Nephron (organoid): ENCODE results near the gene CFP.

Experiments
- H3K27ac Mint-ChIP-seq, 3 experiments: 2 replicates each; pipeline ENCODE4 v1.8.0; 2020; ENCODE audit warnings: mixed read lengths in 3 of 3, mild to moderate bottlenecking in 2 of 3, moderate library complexity in 1 of 3
- H3K27me3 Mint-ChIP-seq: 2 replicates; pipeline ENCODE4 v1.8.0; 2021; ENCODE audit warnings: low read depth, mild to moderate bottlenecking, moderate library complexity, mixed read lengths
- H3K36me3 Mint-ChIP-seq: 2 replicates; pipeline ENCODE4 v1.8.0; 2020; ENCODE audit warnings: low read depth, mixed read lengths
- H3K4me1 Mint-ChIP-seq: 2 replicates; pipeline ENCODE4 v1.8.0; 2020; ENCODE audit warnings: mixed read lengths
- H3K4me3 Mint-ChIP-seq, 3 experiments: 2 replicates each; pipeline ENCODE4 v1.8.0; 2020; ENCODE audit warnings: mild to moderate bottlenecking in 3 of 3, mixed read lengths in 3 of 3, moderate library complexity in 2 of 3
- H3K9me3 Mint-ChIP-seq: 2 replicates; pipeline ENCODE4 v1.8.0; 2020; ENCODE audit warnings: mixed read lengths
- CTCF ChIP-seq, 3 experiments: fragments of 200-600 bp; sonication (generic); IDR thresholded peaks; one replicate each; pipeline ENCODE4 v1.5.0; 2021; ENCODE audit warnings: antibody characterized with exemption in 3 of 3; ENCODE audit not compliant: unreplicated experiment in 3 of 3

The CFP gene

DNA sequence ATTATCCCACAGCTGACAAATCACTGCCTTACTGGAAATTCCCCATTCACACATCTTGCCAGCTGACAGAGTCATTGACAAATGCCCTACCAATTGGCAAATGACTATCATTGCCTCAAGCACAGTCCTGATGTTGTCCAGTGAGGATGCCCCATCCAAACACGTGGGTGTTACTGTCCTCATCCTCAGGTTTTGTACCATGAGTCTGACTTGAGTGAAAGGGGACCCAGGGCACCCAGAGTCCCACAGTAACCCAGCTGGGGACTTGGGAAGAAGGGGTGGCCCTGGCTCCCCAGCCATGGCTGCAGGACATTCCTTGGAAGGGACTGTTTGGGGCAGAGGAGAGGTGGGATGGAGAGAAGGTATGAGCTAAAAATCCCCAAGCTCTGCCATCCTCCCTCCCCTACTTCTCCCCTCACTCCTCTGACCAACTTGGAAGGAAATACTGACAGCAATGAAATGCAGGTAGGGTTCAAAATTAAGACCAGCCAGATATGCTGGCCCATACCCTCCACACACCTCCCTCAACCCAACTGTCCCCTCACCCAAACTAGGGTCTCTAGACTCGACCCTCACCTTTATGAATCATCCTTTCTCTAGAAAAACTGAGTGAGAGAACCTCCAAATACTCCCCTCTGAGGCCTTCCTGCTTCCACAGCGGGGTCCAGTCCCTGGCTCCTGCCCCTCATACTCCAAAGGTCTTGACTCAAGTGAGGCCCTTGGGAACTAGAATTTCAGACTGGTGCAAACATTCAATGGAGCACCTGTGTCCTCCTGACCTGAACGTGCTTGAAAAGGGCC, 42.4 kb downstream of the CFP start:
- Mint-ChIP-seq H3K9me3 (peaks cover 13% of the 10 kb centered on the region), H3K36me3 (no peaks in the 10 kb centered on the region), H3K27me3 (no peaks in the 10 kb centered on the region), H3K4me3 (no peak overlapping the region), H3K27ac (no peak overlapping the region), H3K4me1 (peaks cover 17% of the 10 kb centered on the region)
- no peak for TF ChIP-seq CTCF (IDR thresholded peaks at IDR 0.05; ENCODE audit: unreplicated experiment in 3 of 3)

GRCh38 chrX:47586043-47586787, 43.5 kb downstream of the CFP start:
- TF ChIP-seq CTCF (IDR thresholded peaks at IDR 0.05; ENCODE audit: unreplicated experiment in 3 of 3), result no peak
- Mint-ChIP-seq H3K27me3 (no peaks in the 10 kb centered on the region), H3K36me3 (no peaks in the 10 kb centered on the region), H3K4me1 (peaks cover 22% of the 10 kb centered on the region), H3K27ac (peak overlapping the region in 1 of 3 experiments; percentile 44), H3K9me3 (peaks cover 13% of the 10 kb centered on the region), H3K4me3 (peak overlapping the region in 2 of 3 experiments; percentile 24 to 36)

GRCh38 chrX:47585273-47585672, 44.5 kb downstream of the CFP start:
- Mint-ChIP-seq H3K36me3 (no peaks in the 10 kb centered on the region), H3K27ac (no peak overlapping the region), H3K27me3 (no peaks in the 10 kb centered on the region), H3K4me3 (no peak overlapping the region), H3K9me3 (peaks cover 13% of the 10 kb centered on the region), H3K4me1 (peaks cover 22% of the 10 kb centered on the region)
- TF ChIP-seq CTCF (IDR thresholded peaks at IDR 0.05; ENCODE audit: unreplicated experiment in 3 of 3), result no peak

DNA sequence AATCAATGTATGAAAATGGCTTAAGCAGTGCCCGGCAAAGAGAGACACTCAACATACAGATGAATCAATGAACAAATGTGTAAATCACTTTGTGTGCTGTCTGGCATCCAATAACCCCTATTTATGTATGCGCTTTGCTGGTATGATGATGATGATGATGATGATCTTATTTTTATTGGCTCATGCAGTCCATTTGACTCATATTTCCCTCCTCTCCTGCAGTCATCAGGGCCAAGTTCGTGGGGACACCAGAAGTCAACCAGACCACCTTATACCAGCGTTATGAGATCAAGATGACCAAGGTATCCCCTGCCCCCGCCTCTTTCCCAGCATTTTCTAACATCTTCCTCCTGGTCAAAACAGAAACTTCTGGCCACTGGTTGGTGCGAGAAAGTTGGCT, 45.0 kb downstream of the CFP start:
- H3K27ac Mint-ChIP-seq, result no peak overlapping the region
- peaks cover 22% of the 10 kb centered on the region for H3K4me1 Mint-ChIP-seq
- H3K27me3 Mint-ChIP-seq, result no peaks in the 10 kb centered on the region
- no peaks in the 10 kb centered on the region for H3K36me3 Mint-ChIP-seq
- peak overlapping the region in 2 of 3 experiments; percentile 39 to 40 for H3K4me3 Mint-ChIP-seq
- H3K9me3 Mint-ChIP-seq, result peaks cover 15% of the 10 kb centered on the region
- TF ChIP-seq CTCF (IDR thresholded peaks at IDR 0.05; ENCODE audit: unreplicated experiment in 3 of 3), result no peak

DNA sequence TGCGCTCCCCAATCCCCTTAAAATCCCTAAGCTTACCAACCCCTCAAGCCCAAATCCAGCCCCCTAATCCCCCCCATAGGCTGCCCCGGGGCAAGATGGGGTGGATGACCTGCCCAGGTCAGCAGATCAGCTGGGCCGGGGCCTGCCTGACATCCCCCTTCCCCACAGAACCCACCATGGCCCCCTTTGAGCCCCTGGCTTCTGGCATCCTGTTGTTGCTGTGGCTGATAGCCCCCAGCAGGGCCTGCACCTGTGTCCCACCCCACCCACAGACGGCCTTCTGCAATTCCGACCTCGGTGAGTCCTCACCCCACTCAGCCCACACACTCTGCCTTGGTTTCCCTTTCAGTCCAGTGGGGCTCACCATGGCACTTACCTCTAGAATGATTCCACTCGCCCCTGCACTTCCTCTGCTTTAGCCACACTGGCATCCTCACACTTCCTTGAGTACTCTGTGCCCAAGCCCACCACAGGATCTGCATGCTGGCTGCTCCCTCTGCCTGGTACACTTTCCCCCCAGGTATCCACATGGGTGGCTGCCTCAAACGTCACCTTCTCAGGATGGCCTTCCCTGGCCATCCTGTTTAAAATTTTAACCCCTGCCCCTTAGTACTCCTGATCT, 46.4 kb downstream of the CFP start:
- no peak for TF ChIP-seq CTCF (IDR thresholded peaks at IDR 0.05; ENCODE audit: unreplicated experiment in 3 of 3)
- Mint-ChIP-seq H3K4me3 (peak overlapping the region; percentile 75 to 83 (median 80)), H3K36me3 (no peaks in the 10 kb centered on the region), H3K27me3 (no peaks in the 10 kb centered on the region), H3K9me3 (peaks cover 14% of the 10 kb centered on the region), H3K27ac (peak overlapping the region; percentile 35 to 72 (median 67)), H3K4me1 (peaks cover 27% of the 10 kb centered on the region)
